UCSD-AML1 (cell line): ENCODE results near the gene GPX7.
A peak's percentile ranks its signal among the peaks of the same experiment; 100 is the strongest.

Experiments used
- DNase-seq: peaks from one replicate; lab custom pipeline; 2025; ENCODE audit not compliant: unreplicated experiment; lab: John Stamatoyannopoulos, UW

The GPX7 gene

GRCh38 chr1:52628614-52629324 lies 26.6 kb downstream of the GPX7 start:
- no peak for DNase-seq

- no peak for DNase-seq
These were observed 27.1 kb downstream of the GPX7 start for GRCh38 chr1:52629325-52629643.

GRCh38 chr1:52629667-52630066 lies 27.5 kb downstream of the GPX7 start:
- no peak for DNase-seq

GRCh38 chr1:52631759-52632331 lies 29.7 kb downstream of the GPX7 start:
- no peak for DNase-seq

GRCh38 chr1:52632732-52633290 lies 30.6 kb downstream of the GPX7 start, which contains the start of gene SHISAL2A:
TSS of gene SHISAL2A (plus strand) at chr1:52633168. CDS start at chr1:52633494, 326 bp downstream.
- DNase-seq: no peak

GRCh38 chr1:52633291-52633754 lies 31.2 kb downstream of the GPX7 start:
- DNase-seq: no peak

- DNase-seq: no peak
These were observed 31.9 kb downstream of the GPX7 start for GRCh38 chr1:52634111-52634510.

GRCh38 chr1:52635321-52636089 lies 33.3 kb downstream of the GPX7 start:
- DNase-seq: no peak

GRCh38 chr1:52636721-52637695 lies 34.8 kb downstream of the GPX7 start:
- DNase-seq: peak; percentile 16

- DNase-seq: no peak
These were observed 35.8 kb downstream of the GPX7 start for GRCh38 chr1:52637946-52638345.

- no peak for DNase-seq
These were observed 38.5 kb downstream of the GPX7 start for GRCh38 chr1:52640697-52641096.

GRCh38 chr1:52641307-52641706 lies 39.1 kb downstream of the GPX7 start:
- DNase-seq: no peak

GRCh38 chr1:52645261-52645660 lies 43.1 kb downstream of the GPX7 start:
- no peak for DNase-seq

GRCh38 chr1:52651904-52652303 lies 49.7 kb downstream of the GPX7 start:
- no peak for DNase-seq

GRCh38 chr1:52653207-52653849 lies 51.2 kb downstream of the GPX7 start:
- DNase-seq: no peak

GRCh38 chr1:52654063-52654462 lies 51.9 kb downstream of the GPX7 start:
- no peak for DNase-seq

- no peak for DNase-seq
These were observed 55.5 kb downstream of the GPX7 start for GRCh38 chr1:52657702-52658101.
